Activated CD4-positive, alpha-beta T cell treated with anti-CD3 and anti-CD28 coated beads, Interleukin-2, amount 50 U/mL, for 24 hours (primary cell): ENCODE measurements around the gene IL17RD.

Experiments
- DNase-seq, 2 donors: peaks; one replicate each; pipeline ENCODE4 v3.0.0-alpha.2; 2020; ENCODE audit warnings: low read depth in 1 of 2, low spot score in 1 of 2

The IL17RD gene

GRCh38 chr3:57158813-57159738 lies 6.1 kb downstream of the IL17RD start:
- no peak for DNase-seq

- DNase-seq, result no peak
Observed at GRCh38 chr3:57158325-57158724, 6.8 kb downstream of the IL17RD start.

GRCh38 chr3:57157545-57157944 lies 7.6 kb downstream of the IL17RD start:
- DNase-seq, result no peak

GRCh38 chr3:57155310-57155643 lies 9.9 kb downstream of the IL17RD start:
- no peak for DNase-seq

GRCh38 chr3:57154470-57155309 lies 10.5 kb downstream of the IL17RD start:
- no peak for DNase-seq

- DNase-seq, result no peak
Observed at GRCh38 chr3:57152151-57153143, 12.7 kb downstream of the IL17RD start.

- DNase-seq, result no peak
Observed at GRCh38 chr3:57151749-57152148, 13.4 kb downstream of the IL17RD start.

- no peak for DNase-seq
Observed at GRCh38 chr3:57151021-57151449, 14.1 kb downstream of the IL17RD start.

GRCh38 chr3:57150113-57150581 lies 15.0 kb downstream of the IL17RD start:
- DNase-seq, result no peak

- DNase-seq, result no peak
Observed at GRCh38 chr3:57147071-57147470, 18.1 kb downstream of the IL17RD start.

- no peak for DNase-seq
Observed at GRCh38 chr3:57145852-57146251, 19.3 kb downstream of the IL17RD start.

- DNase-seq, result no peak
Observed at GRCh38 chr3:57144952-57145351, 20.2 kb downstream of the IL17RD start.

- DNase-seq, result no peak
Observed at GRCh38 chr3:57143886-57144459, 21.2 kb downstream of the IL17RD start.

- DNase-seq, result no peak
Observed at GRCh38 chr3:57142411-57142723, 22.8 kb downstream of the IL17RD start.

GRCh38 chr3:57141719-57142410 lies 23.3 kb downstream of the IL17RD start:
- no peak for DNase-seq

GRCh38 chr3:57140894-57141293 lies 24.3 kb downstream of the IL17RD start:
- DNase-seq, result no peak

GRCh38 chr3:57135964-57136719 lies 29.0 kb downstream of the IL17RD start:
- no peak for DNase-seq

- DNase-seq, result no peak
Observed at GRCh38 chr3:57133157-57133556, 32.0 kb downstream of the IL17RD start.

- DNase-seq, result no peak
Observed at GRCh38 chr3:57132674-57133073, 32.5 kb downstream of the IL17RD start.
